MM.1S (cell line): Measurements from ENCODE around the gene WHRN.
A peak's percentile ranks its signal among the peaks of the same experiment; 100 is the strongest.

Experiments
- DNase-seq: peaks from one replicate; pipeline ENCODE4 v3.0.0-alpha.2; 2015
- H2AFZ ChIP-seq: fragments of 300-600 bp; sonication (generic); 2 replicates; pipeline ENCODE4 v1.6.0; 2016; ENCODE audit warnings: antibody characterized with exemption, low read length
- H3F3A ChIP-seq: fragments of 300-600 bp; sonication (generic); 2 replicates; pipeline ENCODE4 v1.6.1; 2016; ENCODE audit warnings: mild to moderate bottlenecking, antibody characterized with exemption, low read length, moderate library complexity, mixed read lengths; ENCODE audit not compliant: insufficient read depth
- H3K27ac ChIP-seq: fragments of 300-600 bp; sonication (generic); 2 replicates; pipeline ENCODE4 v1.5.1; 2016; ENCODE audit warnings: mild to moderate bottlenecking, low read length
- H3K27me3 ChIP-seq: fragments of 300-600 bp; sonication (generic); replicated peaks from 2 replicates; pipeline ENCODE4 v1.6.0; 2016; ENCODE audit warnings: low read length; ENCODE audit not compliant: insufficient read depth
- H3K36me3 ChIP-seq: fragments of 300-600 bp; sonication (generic); replicated peaks from 2 replicates; pipeline ENCODE4 v1.6.1; 2016; ENCODE audit warnings: mild to moderate bottlenecking, low read length, mixed read lengths; ENCODE audit not compliant: insufficient read depth
- H3K4me1 ChIP-seq: fragments of 300-600 bp; sonication (generic); 2 replicates; pipeline ENCODE4 v1.6.1; 2016; ENCODE audit warnings: low read length, mixed read lengths
- H3K4me2 ChIP-seq: fragments of 300-600 bp; sonication (generic); 2 replicates; pipeline ENCODE4 v1.6.0; 2016; ENCODE audit warnings: low read depth, low read length
- H3K4me3 ChIP-seq: fragments of 300-600 bp; sonication (generic); 2 replicates; pipeline ENCODE4 v1.5.1; 2016; ENCODE audit warnings: low read length, mixed read lengths
- H3K79me2 ChIP-seq: fragments of 300-600 bp; sonication (generic); 2 replicates; pipeline ENCODE4 v1.6.1; 2016; ENCODE audit warnings: mixed run types, low read length, mixed read lengths
- H3K9ac ChIP-seq: fragments of 300-600 bp; sonication (generic); 2 replicates; pipeline ENCODE4 v1.6.1; 2016; ENCODE audit warnings: low read length, mixed read lengths
- H3K9me2 ChIP-seq: fragments of 300-600 bp; sonication (generic); replicated peaks from 2 replicates; pipeline ENCODE4 v1.6.1; 2016; ENCODE audit warnings: mild to moderate bottlenecking, low read length, mixed read lengths; ENCODE audit not compliant: insufficient read depth
- H3K9me3 ChIP-seq: fragments of 300-600 bp; sonication (generic); replicated peaks from 2 replicates; pipeline ENCODE4 v1.6.1; 2016; ENCODE audit warnings: mild to moderate bottlenecking, low read length, mixed read lengths; ENCODE audit not compliant: insufficient read depth
- H4K20me1 ChIP-seq: fragments of 300-600 bp; sonication (generic); 2 replicates; pipeline ENCODE4 v1.6.1; 2016; ENCODE audit warnings: mild to moderate bottlenecking, low read length, moderate library complexity, mixed read lengths; ENCODE audit not compliant: insufficient read depth
- CTCF ChIP-seq: fragments of 300-600 bp; sonication (generic); IDR thresholded peaks from 2 replicates; pipeline ENCODE4 v1.5.1; 2016; ENCODE audit warnings: antibody characterized with exemption, low read length, mixed read lengths
- EZH2 ChIP-seq: fragments of 300-600 bp; sonication (generic); optimal IDR thresholded peaks from 2 replicates; pipeline ENCODE3; 2017; ENCODE audit warnings: low read depth, mild to moderate bottlenecking, antibody characterized with exemption, low read length, mixed read lengths
- EZH2phosphoT487 ChIP-seq: fragments of 300-600 bp; sonication (generic); IDR thresholded peaks from 2 replicates; pipeline ENCODE4 v1.6.1; 2018; ENCODE audit warnings: antibody characterized with exemption, low read length

WHRN gene

GRCh38 chr9:114387680-114388356, 117.5 kb downstream of the WHRN start, which contains the start of gene AKNA:
Gene AKNA, minus strand, starts transcription at chr9:114387982. Its CDS starts 6,649 bp downstream, at chr9:114381333.
- peak; percentile 91 for DNase-seq
- Histone ChIP-seq H3K79me2 (peaks cover 92% of the 10 kb centered on the region), H3K9me3 (no peaks in the 10 kb centered on the region), H3K9me2 (no peaks in the 10 kb centered on the region), H4K20me1 (no peaks in the 10 kb centered on the region), H3K4me3 (peak within 1 kb of the TSS; percentile 88), H3K27me3 (no peaks in the 10 kb centered on the region), H3F3A (peaks cover 37% of the 10 kb centered on the region), H3K4me2 (peak within 1 kb of the TSS; percentile 85), H3K4me1 (peaks cover 47% of the 10 kb centered on the region), H3K9ac (peak within 1 kb of the TSS; percentile 99), H3K36me3 (0 out of 2 replicates have a peak, but pooled peaks cover under 1% of the 10 kb centered on the region), H3K27ac (peak within 1 kb of the TSS; percentile 96), H2AFZ (no peak within 1 kb of the TSS)
- TF ChIP-seq EZH2: no peak
- TF ChIP-seq EZH2phosphoT487: no peak
- TF ChIP-seq CTCF: no peak

- H3K79me2 ChIP-seq: peaks cover 92% of the 10 kb centered on the region
- H3K36me3 ChIP-seq: 0 out of 2 replicates have a peak, but pooled peaks cover 3% of the 10 kb centered on the region
- H3F3A ChIP-seq: peaks cover 37% of the 10 kb centered on the region
- peaks cover 47% of the 10 kb centered on the region for H3K4me1 ChIP-seq
- H3K9me3 ChIP-seq: no peaks in the 10 kb centered on the region
- H2AFZ ChIP-seq: no peak overlapping the region
- peak overlapping the region; percentile 88 for H3K4me3 ChIP-seq
- TF ChIP-seq EZH2phosphoT487 (no peak), EZH2 (no peak), CTCF (no peak)
- peak overlapping the region; percentile 99 for H3K9ac ChIP-seq
- H3K9me2 ChIP-seq: no peaks in the 10 kb centered on the region
- H3K27me3 ChIP-seq: no peaks in the 10 kb centered on the region
- H4K20me1 ChIP-seq: no peaks in the 10 kb centered on the region
- H3K27ac ChIP-seq: peak overlapping the region; percentile 96
- peak; percentile 40 for DNase-seq
- H3K4me2 ChIP-seq: peak overlapping the region; percentile 85
These were observed 118.2 kb downstream of the WHRN start for GRCh38 chr9:114386886-114387679.

GRCh38 chr9:114386361-114386885, 118.8 kb downstream of the WHRN start:
- no peaks in the 10 kb centered on the region for H3K27me3 ChIP-seq
- peak overlapping the region; percentile 85 for H3K4me2 ChIP-seq
- H4K20me1 ChIP-seq: no peaks in the 10 kb centered on the region
- peaks cover 37% of the 10 kb centered on the region for H3F3A ChIP-seq
- peaks cover 95% of the 10 kb centered on the region for H3K79me2 ChIP-seq
- H2AFZ ChIP-seq: no peak overlapping the region
- no peaks in the 10 kb centered on the region for H3K9me2 ChIP-seq
- no peak for TF ChIP-seq EZH2phosphoT487
- no peak for TF ChIP-seq CTCF
- TF ChIP-seq EZH2: no peak
- DNase-seq: peak; percentile 31
- H3K9me3 ChIP-seq: no peaks in the 10 kb centered on the region
- H3K4me1 ChIP-seq: peaks cover 47% of the 10 kb centered on the region
- H3K4me3 ChIP-seq: peak overlapping the region; percentile 88
- H3K9ac ChIP-seq: peak overlapping the region; percentile 99
- H3K27ac ChIP-seq: peak overlapping the region; percentile 96
- H3K36me3 ChIP-seq: 0 out of 2 replicates have a peak, but pooled peaks cover 3% of the 10 kb centered on the region
